ENCODE measurements around the gene MVB12B.

- TF ChIP-seq POLR2A (IDR thresholded peaks at IDR 0.05; ENCODE audit: low read length) (no peak), GATA1 (IDR thresholded peaks at IDR 0.05; ENCODE audit: low read depth, low read length) (no peak)
Observed at GRCh38 chr9:126470241-126470993, 143.8 kb downstream of the MVB12B start.

Measured in erythroblast (primary cell).